SK-N-MC (cell line): ENCODE measurements around the gene DDX3X.
"Not testable (repeated sequence)": the region's sequence is repeated elsewhere in the genome, so short reads cannot be mapped to it uniquely, and the experiment has no call there.

Experiments
- DNase-seq: peaks from one replicate; pipeline ENCODE4 v3.0.0-alpha.2; 2011; ENCODE audit warnings: low read depth, low spot score
- H3K27ac ChIP-seq: fragments of 200-600 bp; sonication (generic); 2 replicates; pipeline ENCODE4 v1.5.1; 2016; ENCODE audit warnings: mixed run types
- H3K36me3 ChIP-seq: fragments of 200-600 bp; sonication (generic); 2 replicates; pipeline ENCODE4 v1.6.1; 2017; ENCODE audit warnings: antibody characterized with exemption, low read length, mixed read lengths; ENCODE audit not compliant: insufficient read depth
- H3K4me3 ChIP-seq: fragments of 200-600 bp; sonication (generic); 2 replicates; pipeline ENCODE4 v1.5.1; 2016
- H3K9ac ChIP-seq: fragments of 200-600 bp; sonication (generic); 2 replicates; pipeline ENCODE4 v1.8.0; 2017; ENCODE audit warnings: mixed run types, mixed read lengths; ENCODE audit not compliant: insufficient read length
- H3K9me3 ChIP-seq: fragments of 200-600 bp; sonication (generic); 2 replicates; pipeline ENCODE4 v1.6.1; 2017; ENCODE audit warnings: low read depth, mild to moderate bottlenecking, antibody characterized with exemption, low read length, moderate library complexity, mixed read lengths
- EZH2 ChIP-seq: fragments of 200-600 bp; sonication (generic); IDR thresholded peaks from one replicate; pipeline ENCODE4 v1.6.1; 2017; ENCODE audit warnings: antibody characterized with exemption
- FOXP2 ChIP-seq: optimal IDR thresholded peaks from 2 replicates; pipeline ENCODE3; 2011; ENCODE audit warnings: mild to moderate bottlenecking, moderate library complexity; ENCODE audit not compliant: insufficient read depth; ENCODE audit errors: extremely low read length, control extremely low read depth
- POLR2AphosphoS5 ChIP-seq: IDR thresholded peaks from 2 replicates; pipeline ENCODE4 v1.6.1; 2012; ENCODE audit warnings: mild to moderate bottlenecking, low read depth, low read length, borderline replicate concordance

The DDX3X gene

GRCh38 chrX:41406201-41406600 is 72.2 kb downstream of the DDX3X start:
- no peaks in the 10 kb centered on the region for H3K9me3 ChIP-seq
- no peak for DNase-seq
- H3K4me3 ChIP-seq = no peak overlapping the region
- H3K9ac ChIP-seq = no peak overlapping the region
- no peaks in the 10 kb centered on the region for H3K36me3 ChIP-seq
- no peak overlapping the region for H3K27ac ChIP-seq
- TF ChIP-seq EZH2 (no peak), POLR2AphosphoS5 (no peak), FOXP2 (no peak)

DNA sequence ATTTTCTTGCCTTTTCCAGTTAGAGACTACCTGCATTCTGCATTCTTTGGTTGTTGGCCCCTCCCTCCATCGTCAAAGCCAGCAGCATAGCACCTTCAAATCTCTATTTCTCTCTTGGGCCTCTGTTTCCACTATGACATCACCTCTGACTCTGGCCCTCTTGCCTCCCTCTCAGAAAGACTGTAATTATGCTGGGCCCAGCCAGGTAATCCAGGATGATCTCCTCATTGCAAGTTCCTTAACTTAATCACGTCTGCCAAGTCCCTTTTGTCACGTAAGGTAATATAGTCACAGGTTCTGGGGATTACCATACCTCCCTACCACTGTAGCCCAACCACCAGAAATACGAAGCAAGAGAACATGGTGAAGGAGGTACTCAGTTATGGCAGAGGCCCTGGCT is 73.9 kb downstream of the DDX3X start:
- no peak overlapping the region for H3K4me3 ChIP-seq
- no peaks in the 10 kb centered on the region for H3K9me3 ChIP-seq
- TF ChIP-seq POLR2AphosphoS5 (no peak), FOXP2 (no peak), EZH2 (no peak)
- no peak for DNase-seq
- H3K9ac ChIP-seq = no peak overlapping the region
- H3K27ac ChIP-seq = no peak overlapping the region
- H3K36me3 ChIP-seq = no peaks in the 10 kb centered on the region

GRCh38 chrX:41408576-41408975 is 74.6 kb downstream of the DDX3X start:
- DNase-seq = no peak
- TF ChIP-seq FOXP2 (no peak), EZH2 (no peak), POLR2AphosphoS5 (no peak)
- Histone ChIP-seq H3K9me3 (no peaks in the 10 kb centered on the region), H3K4me3 (no peak overlapping the region), H3K27ac (no peak overlapping the region), H3K36me3 (no peaks in the 10 kb centered on the region), H3K9ac (no peak overlapping the region)

DNA sequence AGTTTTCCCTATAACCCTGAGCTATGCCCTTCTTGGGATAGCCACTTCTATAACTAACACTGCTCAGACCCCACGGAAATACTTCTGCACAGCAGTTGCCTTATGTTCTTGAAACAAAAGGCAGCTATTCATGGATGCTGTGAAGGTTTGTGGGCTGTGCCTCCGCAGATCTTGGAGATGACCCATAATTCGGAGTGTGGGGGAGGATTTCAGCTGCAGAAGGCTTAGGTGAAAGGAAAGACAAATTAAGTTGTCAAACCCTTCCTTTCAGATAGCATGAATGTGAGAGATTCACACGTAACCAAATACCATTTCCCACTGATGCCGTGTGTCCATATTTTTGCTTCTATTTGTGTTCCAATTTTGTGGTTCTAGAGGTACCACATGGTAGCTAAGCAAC is 75.0 kb downstream of the DDX3X start:
- H3K9ac ChIP-seq = no peak overlapping the region
- H3K9me3 ChIP-seq = no peaks in the 10 kb centered on the region
- no peaks in the 10 kb centered on the region for H3K36me3 ChIP-seq
- no peak for DNase-seq
- no peak overlapping the region for H3K4me3 ChIP-seq
- H3K27ac ChIP-seq = no peak overlapping the region
- TF ChIP-seq EZH2 = no peak
- TF ChIP-seq POLR2AphosphoS5 = no peak
- no peak for TF ChIP-seq FOXP2

DNA sequence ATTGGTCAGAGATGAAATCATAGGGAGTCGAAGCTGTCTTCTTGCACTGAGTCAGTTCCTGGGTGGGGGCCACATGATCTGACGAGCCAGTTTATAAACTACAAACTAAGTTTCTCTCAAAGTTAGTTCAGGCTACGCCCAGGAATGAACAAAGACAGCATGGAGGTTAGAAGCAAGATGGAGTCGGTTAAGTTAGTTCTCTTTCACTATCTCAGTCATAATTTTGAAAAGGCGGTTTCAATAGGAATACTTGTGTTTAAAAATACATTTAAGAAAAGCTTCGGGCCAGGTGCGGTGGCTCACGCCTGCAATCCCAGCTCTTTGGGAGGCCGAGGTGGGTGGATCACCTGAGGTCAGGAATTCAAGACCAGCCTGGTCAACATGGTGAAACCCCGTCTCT is 77.3 kb downstream of the DDX3X start:
- H3K9ac ChIP-seq, DNase-seq: not testable (repeated sequence)

DNA sequence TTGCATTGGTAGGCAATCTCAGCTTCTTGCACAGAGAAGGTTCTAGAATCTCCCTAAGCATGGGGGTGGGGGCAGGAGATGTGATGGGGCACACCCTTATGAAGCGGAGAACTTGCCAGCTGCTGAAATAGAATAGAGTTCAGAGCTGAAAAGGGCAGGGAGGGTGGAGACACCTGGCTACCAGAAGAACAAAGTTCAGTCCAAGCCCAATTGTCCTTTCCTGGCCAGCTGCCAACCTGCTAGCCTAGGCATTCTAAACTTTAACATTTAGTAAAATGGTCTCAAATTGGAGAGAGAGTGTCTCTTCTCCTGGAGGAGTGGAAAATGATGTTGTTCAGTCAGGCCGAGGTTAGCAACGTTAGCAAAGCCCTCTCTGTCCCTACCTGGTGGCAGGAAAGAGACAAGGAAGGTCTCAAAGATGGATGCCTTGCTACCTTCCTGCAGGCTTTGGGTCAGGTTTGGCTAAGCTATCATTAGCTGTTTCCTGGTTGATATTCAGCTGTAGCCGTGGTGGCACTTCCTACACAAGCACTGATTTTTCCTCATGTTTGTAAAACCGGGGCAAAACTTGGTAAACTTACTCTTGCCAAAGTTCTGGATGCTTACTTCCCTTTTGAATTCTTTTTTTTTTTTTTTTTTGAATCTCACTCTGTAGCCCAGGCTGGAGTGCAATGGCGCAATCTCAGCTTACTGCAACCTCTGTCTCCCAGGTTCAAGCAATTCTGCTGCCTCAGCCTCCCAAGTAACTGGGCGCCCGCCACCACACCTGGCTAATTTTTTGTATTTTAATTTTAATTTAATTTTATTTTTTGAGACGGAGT is 78.5 kb downstream of the DDX3X start:
- no peak overlapping the region for H3K9ac ChIP-seq
- no peaks in the 10 kb centered on the region for H3K9me3 ChIP-seq
- TF ChIP-seq FOXP2 (no peak), EZH2 (no peak), POLR2AphosphoS5 (no peak)
- no peak overlapping the region for H3K27ac ChIP-seq
- H3K4me3 ChIP-seq = no peak overlapping the region
- no peaks in the 10 kb centered on the region for H3K36me3 ChIP-seq
- DNase-seq = no peak

More for the DNA sequence above, 77.3 kb downstream of the DDX3X start:
- H3K4me3 ChIP-seq, H3K36me3 ChIP-seq, H3K9me3 ChIP-seq, H3K27ac ChIP-seq: not testable (repeated sequence)
